GM12878 (cell line): ENCODE data around the gene TRNT1. TPM values are rescaled to one million over a fixed set of nuclear protein-coding genes. Genes with fewer than 3 reads are reported as not detected.

Experiments used
- ATAC-seq: fragments of 200-7000 bp; cut with Tn5 transposase; 3 replicates; pipeline ENCODE4 v1.9.1; 2020; ENCODE audit warnings: mild to moderate bottlenecking, moderate library complexity
- BruUV-seq: library from RNA; stranded (reverse); fragments of 400-500 nt; replicated peaks from 2 replicates; lab custom pipeline; 2021; lab: Mats Ljungman, UMichigan
- CTCF ChIA-PET: fragments of 300-600 bp; sonication (Branson Sonifier 250); formaldehyde crosslinking; extraction: SDS; loops from one replicate; lab custom pipeline; 2021; ENCODE audit warnings: inconsistent platforms; lab: Yijun Ruan, JAX
- POLR2A ChIA-PET: fragments of 350-600 bp; formaldehyde crosslinking; extraction: SDS; loops from one replicate; lab custom pipeline; 2021; ENCODE audit warnings: inconsistent platforms; lab: Charles Lee
- RAD21 ChIA-PET: fragments of 300-600 bp; sonication (Branson Sonifier 250); formaldehyde crosslinking; loops from one replicate; lab custom pipeline; 2023; ENCODE audit warnings: antibody characterized with exemption; ENCODE audit not compliant: unreplicated experiment; lab: Charles Lee
- SMC1A ChIA-PET: fragments of 300-600 bp; sonication (Branson Sonifier 250); formaldehyde crosslinking; loops from one replicate; lab custom pipeline; 2023; ENCODE audit not compliant: unreplicated experiment, uncharacterized antibody; lab: Charles Lee
- DNase-seq: peaks from one replicate; pipeline ENCODE4 v3.0.0-alpha.2; 2011; ENCODE audit warnings: low read depth, low spot score
- FAIRE-seq: peaks from 3 replicates; lab custom pipeline; 2011; peaks lifted over from hg19 to GRCh38; lab: Jason Lieb, UNC
- H2AFZ ChIP-seq: 2 replicates; pipeline ENCODE4 v1.6.0; 2011; ENCODE audit warnings: low read depth, low read length, control low read depth; ENCODE audit not compliant: control insufficient read depth
- H3K27ac ChIP-seq: 2 replicates; pipeline ENCODE4 v1.5.1; 2011; ENCODE audit warnings: control low read depth; ENCODE audit not compliant: control insufficient read depth, insufficient read depth
- H3K27me3 ChIP-seq, 2 experiments: replicated peaks in 1 of 2; 2 replicates each; pipeline versions ENCODE4 v1.6.0 to v1.6.1; 2011; ENCODE audit warnings: low read length in 1 of 2; ENCODE audit not compliant: control insufficient read depth in 2 of 2, insufficient read depth in 2 of 2
- H3K36me3 ChIP-seq, 2 experiments: 2 replicates each; pipeline ENCODE4 v1.5.1; 2011; ENCODE audit warnings: low read length in 1 of 2; ENCODE audit not compliant: control insufficient read depth in 2 of 2, insufficient read depth in 2 of 2
- H3K4me1 ChIP-seq: 2 replicates; pipeline ENCODE4 v1.6.1; 2011; ENCODE audit warnings: mild to moderate bottlenecking, low read length, moderate library complexity, mixed read lengths; ENCODE audit not compliant: control insufficient read depth, insufficient read depth
- H3K4me2 ChIP-seq: 2 replicates; pipeline ENCODE4 v1.6.0; 2011; ENCODE audit warnings: control low read depth; ENCODE audit not compliant: control insufficient read depth, insufficient read depth
- H3K4me3 ChIP-seq: fragments of 200-600 bp; sonication (generic); 2 replicates; pipeline ENCODE4 v1.5.1; 2016
- H3K79me2 ChIP-seq: 2 replicates; pipeline ENCODE4 v1.6.0; 2011; ENCODE audit warnings: low read length; ENCODE audit not compliant: control insufficient read depth, insufficient read depth
- H3K9ac ChIP-seq: 2 replicates; pipeline ENCODE4 v1.8.0; 2011; ENCODE audit warnings: low read length, control low read depth, mixed read lengths; ENCODE audit not compliant: control insufficient read depth, insufficient read depth
- H3K9me3 ChIP-seq: replicated peaks from 3 replicates; pipeline ENCODE4 v1.5.1; 2011; ENCODE audit warnings: mild to moderate bottlenecking, low read length; ENCODE audit not compliant: control insufficient read depth, insufficient read depth
- H4K20me1 ChIP-seq: 2 replicates; pipeline ENCODE4 v1.6.0; 2011; ENCODE audit not compliant: control insufficient read depth, insufficient read depth
- EED ChIP-seq: sonication (generic); IDR thresholded peaks from 2 replicates; pipeline ENCODE4 v1.6.1; 2016; ENCODE audit warnings: antibody characterized with exemption, low read depth
- KLF5 ChIP-seq: fragments of 450-650 bp; IDR thresholded peaks from 2 replicates; pipeline ENCODE4 v1.6.1; 2014; ENCODE audit warnings: mild to moderate bottlenecking; ENCODE audit not compliant: partially characterized antibody
- NR2C1 ChIP-seq: fragments of 450-650 bp; IDR thresholded peaks from 2 replicates; pipeline ENCODE4 v1.6.1; 2017; ENCODE audit warnings: antibody characterized with exemption, mild to moderate bottlenecking, moderate library complexity
- SP1 ChIP-seq: IDR thresholded peaks from one replicate; pipeline ENCODE4 v1.6.1; 2011; ENCODE audit warnings: low read depth, low read length
- SRF ChIP-seq, 2 experiments: IDR thresholded peaks; 2 replicates each; pipeline ENCODE4 v1.6.1; 2011; ENCODE audit warnings: low read depth in 2 of 2, low read length in 2 of 2, mild to moderate bottlenecking in 1 of 2, moderate library complexity in 1 of 2
- SUPT20H ChIP-seq: IDR thresholded peaks from 2 replicates; pipeline ENCODE4 v1.6.1; 2011; ENCODE audit warnings: low read depth, mild to moderate bottlenecking, low read length, moderate library complexity, borderline replicate concordance; ENCODE audit not compliant: control insufficient read depth
- TARDBP ChIP-seq: IDR thresholded peaks from 2 replicates; pipeline ENCODE4 v1.6.1; 2016; ENCODE audit warnings: borderline replicate concordance
- WGBS: methylation state at CpG from one replicate; pipeline ENCODE4 v1.1.6; 2016; ENCODE audit warnings: low lambda C conversion rate; ENCODE audit not compliant: insufficient replicate concordance, insufficient coverage; ENCODE audit errors: missing lambda C conversion rate; 5-methylcytosine and 5-hydroxymethylcytosine counted together
- in situ Hi-C: fragments of 300-500 bp; cut with MboI; formaldehyde crosslinking; loops from 9 replicates; pipeline ENCODE4 v1.14.3; 2018; ENCODE audit warnings: mixed read lengths
- intact Hi-C: fragments of 100-400 bp; cut with micrococcal nuclease; formaldehyde crosslinking; loops from one replicate; pipeline ENCODE4 v1.14.2; 2022; ENCODE audit not compliant: unreplicated experiment
- polyA plus RNA-seq, 11 experiments: library from polyadenylated mRNA; depleted of rRNA in 4 of 11; unstranded in 6 of 11; stranded (reverse) in 5 of 11; fragments of >200 nt; fragmentation: Nextera tagmentation in 4 of 11; fragmentation: Illumina TruSeq in 1 of 11; extraction: Ambion mirVana in 4 of 11; extraction: Trizol in 1 of 11; gene quantifications; 1 replicate in 1 of 11; 2 replicates in 10 of 11; pipeline versions ENCODE4 v1.2.1 to v1.2.3, GENCODE V29; 2011 to 2016; ENCODE audit warnings: inconsistent platforms in 2 of 11, missing spikeins in 2 of 11, low read depth in 1 of 11
- total RNA-seq, 4 experiments: library from RNA; depleted of rRNA in 3 of 4; stranded (reverse); fragments of >200 nt in 3 of 4; fragmentation: Illumina TruSeq in 1 of 4; extraction: Trizol in 1 of 4; gene quantifications; 2 replicates each; pipeline versions ENCODE4 v1.2.1 to v1.2.3, GENCODE V29; 2013 to 2021
- TF ChIP-seq, protein P1 (sequence below): IDR thresholded peaks from 2 replicates; pipeline ENCODE4 v1.6.1; 2012; ENCODE audit warnings: improper control_type of control experiment, low read depth, low read length; ENCODE audit not compliant: insufficient replicate concordance
- TF ChIP-seq, protein P2 (sequence below): fragments of 450-650 bp; IDR thresholded peaks from 2 replicates; pipeline ENCODE4 v1.6.1; 2016; ENCODE audit warnings: mild to moderate bottlenecking
- TF ChIP-seq, protein P3 (sequence below): fragments of 450-650 bp; formaldehyde crosslinking; IDR thresholded peaks from 2 replicates; pipeline ENCODE4 v1.4.0; 2022; ENCODE audit warnings: mild to moderate bottlenecking, moderate library complexity

Gene TRNT1
- total and polyA plus RNA-seq, 10 of the 15 experiments (the other 5 are each of a cell fraction or from before 2014, with no cell fraction given), result 28.6 to 54.9 (median 36.6) TPM

DNA sequence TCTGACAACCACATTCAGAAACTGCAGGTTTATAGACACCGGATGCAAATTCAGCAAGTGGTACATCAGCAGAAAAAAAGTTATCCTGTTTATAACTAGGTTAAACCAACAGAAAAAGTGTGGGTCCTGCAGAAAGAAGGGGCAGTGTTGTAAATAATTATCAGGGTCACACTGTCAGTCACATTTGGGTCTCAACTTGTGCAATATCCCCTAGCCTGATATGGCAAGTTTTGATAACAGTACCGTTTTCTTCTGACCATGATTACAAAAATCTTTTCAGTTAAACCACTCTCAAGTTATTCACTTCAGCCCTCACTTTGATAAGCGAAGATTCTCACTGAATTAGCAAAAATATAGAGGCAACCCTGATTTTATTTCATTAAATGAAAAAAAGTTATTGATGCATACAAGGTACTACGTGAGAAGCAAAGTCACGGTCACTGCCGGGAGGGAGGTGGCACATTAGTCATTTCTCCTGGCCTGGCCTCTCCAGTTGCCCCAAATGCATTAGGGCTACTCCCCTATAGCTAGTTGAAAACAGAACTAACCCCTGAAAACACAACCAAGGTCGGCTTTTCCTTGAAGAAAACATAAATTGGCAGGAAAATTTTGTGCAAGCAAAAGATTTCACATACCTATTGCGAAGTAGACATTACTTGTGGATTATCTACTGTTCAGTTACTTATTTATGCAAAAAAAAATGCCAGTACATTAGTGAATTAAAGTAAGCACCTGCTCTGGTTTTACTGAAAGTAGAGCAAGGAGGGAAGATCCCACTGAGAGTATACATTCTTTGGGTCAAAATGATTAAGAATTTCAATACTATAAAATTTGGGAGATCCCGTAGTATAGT lies 45.1 kb upstream of the TRNT1 start:
- ChIA-PET SMC1A (interaction anchor here (0.6 to 1.7 kb wide), 2 partner anchors 12 to 20 kb away, joined by 3 to 5 read pairs; no protein-coding TSS in a partner anchor), POLR2A (no interaction called here), RAD21 (no interaction called here), CTCF (no interaction called here)
- FAIRE-seq (peak; percentile 52), ATAC-seq (peak; percentile 72), DNase-seq (no peak)
- peak overlapping the region; percentile 9; the same call in 1 of the 2 replicates for H2AFZ ChIP-seq
- BruUV-seq, result no TSS peak
- H4K20me1 ChIP-seq, result no peaks in the 10 kb centered on the region
- intact Hi-C loops (no loop called here), in situ Hi-C loops (no loop called here)
- H3K4me3 ChIP-seq, result no peak overlapping the region
- H3K36me3 ChIP-seq, result no peaks in the 10 kb centered on the region
- no peak overlapping the region for H3K9ac ChIP-seq
- H3K9me3 ChIP-seq, result no peaks in the 10 kb centered on the region; the same call in 2 of the 3 replicates
- no peaks in the 10 kb centered on the region for H3K27me3 ChIP-seq
- WGBS, result 17% methylated on average over 9 of the region's 9 CpGs
- H3K79me2 ChIP-seq, result no peaks in the 10 kb centered on the region
- H3K4me2 ChIP-seq, result peak overlapping the region; percentile 80
- peaks cover 23% of the 10 kb centered on the region for H3K4me1 ChIP-seq
- no peak overlapping the region for H3K27ac ChIP-seq
- no peak for TF ChIP-seq KLF5
- TF ChIP-seq, protein P1, sequence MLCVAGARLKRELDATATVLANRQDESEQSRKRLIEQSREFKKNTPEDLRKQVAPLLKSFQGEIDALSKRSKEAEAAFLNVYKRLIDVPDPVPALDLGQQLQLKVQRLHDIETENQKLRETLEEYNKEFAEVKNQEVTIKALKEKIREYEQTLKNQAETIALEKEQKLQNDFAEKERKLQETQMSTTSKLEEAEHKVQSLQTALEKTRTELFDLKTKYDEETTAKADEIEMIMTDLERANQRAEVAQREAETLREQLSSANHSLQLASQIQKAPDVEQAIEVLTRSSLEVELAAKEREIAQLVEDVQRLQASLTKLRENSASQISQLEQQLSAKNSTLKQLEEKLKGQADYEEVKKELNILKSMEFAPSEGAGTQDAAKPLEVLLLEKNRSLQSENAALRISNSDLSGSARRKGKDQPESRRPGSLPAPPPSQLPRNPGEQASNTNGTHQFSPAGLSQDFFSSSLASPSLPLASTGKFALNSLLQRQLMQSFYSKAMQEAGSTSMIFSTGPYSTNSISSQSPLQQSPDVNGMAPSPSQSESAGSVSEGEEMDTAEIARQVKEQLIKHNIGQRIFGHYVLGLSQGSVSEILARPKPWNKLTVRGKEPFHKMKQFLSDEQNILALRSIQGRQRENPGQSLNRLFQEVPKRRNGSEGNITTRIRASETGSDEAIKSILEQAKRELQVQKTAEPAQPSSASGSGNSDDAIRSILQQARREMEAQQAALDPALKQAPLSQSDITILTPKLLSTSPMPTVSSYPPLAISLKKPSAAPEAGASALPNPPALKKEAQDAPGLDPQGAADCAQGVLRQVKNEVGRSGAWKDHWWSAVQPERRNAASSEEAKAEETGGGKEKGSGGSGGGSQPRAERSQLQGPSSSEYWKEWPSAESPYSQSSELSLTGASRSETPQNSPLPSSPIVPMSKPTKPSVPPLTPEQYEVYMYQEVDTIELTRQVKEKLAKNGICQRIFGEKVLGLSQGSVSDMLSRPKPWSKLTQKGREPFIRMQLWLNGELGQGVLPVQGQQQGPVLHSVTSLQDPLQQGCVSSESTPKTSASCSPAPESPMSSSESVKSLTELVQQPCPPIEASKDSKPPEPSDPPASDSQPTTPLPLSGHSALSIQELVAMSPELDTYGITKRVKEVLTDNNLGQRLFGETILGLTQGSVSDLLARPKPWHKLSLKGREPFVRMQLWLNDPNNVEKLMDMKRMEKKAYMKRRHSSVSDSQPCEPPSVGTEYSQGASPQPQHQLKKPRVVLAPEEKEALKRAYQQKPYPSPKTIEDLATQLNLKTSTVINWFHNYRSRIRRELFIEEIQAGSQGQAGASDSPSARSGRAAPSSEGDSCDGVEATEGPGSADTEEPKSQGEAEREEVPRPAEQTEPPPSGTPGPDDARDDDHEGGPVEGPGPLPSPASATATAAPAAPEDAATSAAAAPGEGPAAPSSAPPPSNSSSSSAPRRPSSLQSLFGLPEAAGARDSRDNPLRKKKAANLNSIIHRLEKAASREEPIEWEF, result no peak
- TF ChIP-seq, protein P2, sequence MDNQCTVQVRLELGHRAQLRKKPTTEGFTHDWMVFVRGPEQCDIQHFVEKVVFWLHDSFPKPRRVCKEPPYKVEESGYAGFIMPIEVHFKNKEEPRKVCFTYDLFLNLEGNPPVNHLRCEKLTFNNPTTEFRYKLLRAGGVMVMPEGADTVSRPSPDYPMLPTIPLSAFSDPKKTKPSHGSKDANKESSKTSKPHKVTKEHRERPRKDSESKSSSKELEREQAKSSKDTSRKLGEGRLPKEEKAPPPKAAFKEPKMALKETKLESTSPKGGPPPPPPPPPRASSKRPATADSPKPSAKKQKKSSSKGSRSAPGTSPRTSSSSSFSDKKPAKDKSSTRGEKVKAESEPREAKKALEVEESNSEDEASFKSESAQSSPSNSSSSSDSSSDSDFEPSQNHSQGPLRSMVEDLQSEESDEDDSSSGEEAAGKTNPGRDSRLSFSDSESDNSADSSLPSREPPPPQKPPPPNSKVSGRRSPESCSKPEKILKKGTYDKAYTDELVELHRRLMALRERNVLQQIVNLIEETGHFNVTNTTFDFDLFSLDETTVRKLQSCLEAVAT, result no peak
- TF ChIP-seq SRF (IDR thresholded peaks at IDR 0.05; ENCODE audit: low read depth in 2 of 2, low read length in 2 of 2), result no peak
- TF ChIP-seq SUPT20H, result no peak
- TF ChIP-seq, protein P3, sequence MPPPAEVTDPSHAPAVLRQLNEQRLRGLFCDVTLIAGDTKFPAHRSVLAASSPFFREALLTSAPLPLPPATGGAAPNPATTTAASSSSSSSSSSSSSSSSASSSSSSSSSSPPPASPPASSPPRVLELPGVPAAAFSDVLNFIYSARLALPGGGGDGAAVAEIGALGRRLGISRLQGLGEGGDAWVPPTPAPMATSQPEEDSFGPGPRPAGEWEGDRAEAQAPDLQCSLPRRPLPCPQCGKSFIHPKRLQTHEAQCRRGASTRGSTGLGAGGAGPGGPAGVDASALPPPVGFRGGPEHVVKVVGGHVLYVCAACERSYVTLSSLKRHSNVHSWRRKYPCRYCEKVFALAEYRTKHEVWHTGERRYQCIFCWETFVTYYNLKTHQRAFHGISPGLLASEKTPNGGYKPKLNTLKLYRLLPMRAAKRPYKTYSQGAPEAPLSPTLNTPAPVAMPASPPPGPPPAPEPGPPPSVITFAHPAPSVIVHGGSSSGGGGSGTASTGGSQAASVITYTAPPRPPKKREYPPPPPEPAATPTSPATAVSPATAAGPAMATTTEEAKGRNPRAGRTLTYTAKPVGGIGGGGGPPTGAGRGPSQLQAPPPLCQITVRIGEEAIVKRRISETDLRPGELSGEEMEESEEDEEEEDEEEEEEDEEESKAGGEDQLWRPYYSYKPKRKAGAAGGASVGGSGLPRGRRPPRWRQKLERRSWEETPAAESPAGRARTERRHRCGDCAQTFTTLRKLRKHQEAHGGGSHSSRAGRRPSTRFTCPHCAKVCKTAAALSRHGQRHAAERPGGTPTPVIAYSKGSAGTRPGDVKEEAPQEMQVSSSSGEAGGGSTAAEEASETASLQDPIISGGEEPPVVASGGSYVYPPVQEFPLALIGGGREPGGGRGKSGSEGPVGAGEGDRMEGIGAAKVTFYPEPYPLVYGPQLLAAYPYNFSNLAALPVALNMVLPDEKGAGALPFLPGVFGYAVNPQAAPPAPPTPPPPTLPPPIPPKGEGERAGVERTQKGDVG (CRISPR knock-in tag), result no peak
- no peak for TF ChIP-seq TARDBP
- TF ChIP-seq NR2C1, result no peak
- TF ChIP-seq SP1, result no peak
- no peak for TF ChIP-seq EED
